Endodermal cell (in vitro differentiated cells): ENCODE measurements around the gene MLYCD. TPM values are rescaled to one million over a fixed set of nuclear protein-coding genes. Genes with fewer than 3 reads are reported as not detected.

Experiments used
- DNase-seq: peaks from one replicate; pipeline ENCODE4 v3.0.0-alpha.2; 2017
- H3K27ac ChIP-seq: 2 replicates; pipeline ENCODE4 v1.5.1; 2013; ENCODE audit warnings: mild to moderate bottlenecking, low read depth, low read length, moderate library complexity
- H3K27me3 ChIP-seq: 2 replicates; pipeline ENCODE4 v1.6.1; 2013; ENCODE audit warnings: mild to moderate bottlenecking, low read length, moderate library complexity; ENCODE audit not compliant: insufficient read depth, control insufficient read depth, poor library complexity, severe bottlenecking
- H3K36me3 ChIP-seq: 2 replicates; pipeline ENCODE4 v1.7.0; 2013; ENCODE audit warnings: mild to moderate bottlenecking, low read length, moderate library complexity; ENCODE audit not compliant: control insufficient read depth, insufficient read depth
- H3K4me1 ChIP-seq: one replicate; pipeline ENCODE4 v1.7.0; 2013; ENCODE audit warnings: low read length; ENCODE audit not compliant: control insufficient read depth, insufficient read depth
- H3K4me3 ChIP-seq: 2 replicates; pipeline ENCODE4 v1.5.1; 2013; ENCODE audit warnings: mild to moderate bottlenecking, low read length, moderate library complexity
- H3K9ac ChIP-seq: 2 replicates; pipeline ENCODE4 v1.6.1; 2013; ENCODE audit warnings: mild to moderate bottlenecking, low read length, moderate library complexity; ENCODE audit not compliant: poor library complexity, severe bottlenecking; ENCODE audit errors: extremely low read depth
- H3K9me3 ChIP-seq: 2 replicates; pipeline ENCODE4 v1.6.1; 2013; ENCODE audit warnings: mild to moderate bottlenecking, low read length, moderate library complexity; ENCODE audit not compliant: control insufficient read depth
- H3K27ac Mint-ChIP-seq: 2 replicates; pipeline ENCODE4 v1.8.0; 2020; ENCODE audit warnings: mixed read lengths
- H3K27me3 Mint-ChIP-seq: 2 replicates; pipeline ENCODE4 v1.8.0; 2021; ENCODE audit warnings: mild to moderate bottlenecking, mixed read lengths; ENCODE audit not compliant: insufficient read depth
- H3K36me3 Mint-ChIP-seq: 2 replicates; pipeline ENCODE4 v1.8.0; 2020; ENCODE audit warnings: low read depth, mixed read lengths
- H3K4me1 Mint-ChIP-seq: 2 replicates; pipeline ENCODE4 v1.8.0; 2020; ENCODE audit warnings: mixed read lengths
- H3K4me3 Mint-ChIP-seq: 2 replicates; pipeline ENCODE4 v1.8.0; 2020; ENCODE audit warnings: mild to moderate bottlenecking, moderate library complexity, mixed read lengths
- H3K9me3 Mint-ChIP-seq: 2 replicates; pipeline ENCODE4 v1.8.0; 2020; ENCODE audit warnings: mild to moderate bottlenecking, mixed read lengths
- WGBS, 2 experiments: methylation state at CpG; one replicate each; pipeline versions ENCODE4 v1.1.5 to v1.1.7; 2013; ENCODE audit warnings: missing lambda C conversion rate in 2 of 2, mixed read lengths in 1 of 2; ENCODE audit not compliant: insufficient coverage in 1 of 2, insufficient read length in 1 of 2; 5-methylcytosine and 5-hydroxymethylcytosine counted together
- total RNA-seq, 2 donors: library from RNA; stranded (reverse); fragmentation: NEBNext Ultra II Directional in 1 of 2; extraction: Animal tissue kit (Norgen Biotek cat#: 25700) in 1 of 2; gene quantifications; 2 replicates in 1 of 2; 3 replicates in 1 of 2; pipeline ENCODE4 v1.2.1, GENCODE V29; 2021
- TF ChIP-seq, protein P1 (sequence below): fragments of 200-600 bp; sonication (generic); conservative IDR thresholded peaks from 2 replicates; pipeline ENCODE4 v1.5.0; 2021; ENCODE audit warnings: antibody characterized with exemption, mild to moderate bottlenecking

The MLYCD gene
- total RNA-seq, 2 donors from 2014 or later = 11.1 to 19.0 TPM

DNA sequence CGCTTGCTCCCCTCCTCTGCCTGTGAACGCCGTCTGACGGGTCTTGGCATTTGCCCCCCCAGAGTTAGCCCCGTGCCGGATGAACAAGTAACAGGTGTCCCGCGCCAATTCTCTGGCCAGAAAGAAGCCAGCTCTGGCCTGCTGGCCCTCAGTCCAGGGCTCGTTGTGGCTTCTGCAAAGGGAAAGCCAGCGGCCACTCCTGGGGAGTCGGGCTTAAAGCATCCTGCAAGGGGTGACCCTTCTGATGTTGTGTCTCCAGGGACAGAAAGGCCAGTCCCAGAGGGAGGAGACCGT, 35.7 kb downstream of the MLYCD start:
- Mint-ChIP-seq H3K4me3 (no peak overlapping the region), H3K9me3 (no peaks in the 10 kb centered on the region), H3K27ac (no peak overlapping the region), H3K4me1 (no peaks in the 10 kb centered on the region), H3K36me3 (peaks cover 11% of the 10 kb centered on the region), H3K27me3 (no peaks in the 10 kb centered on the region)
- Histone ChIP-seq H3K27ac (no peak overlapping the region), H3K36me3 (no peaks in the 10 kb centered on the region), H3K4me3 (no peak overlapping the region), H3K27me3 (no peaks in the 10 kb centered on the region), H3K9me3 (no peaks in the 10 kb centered on the region), H3K4me1 (no peaks in the 10 kb centered on the region), H3K9ac (no peak overlapping the region)
- no peak for DNase-seq
- WGBS, 2 experiments = 85 to 86% methylated on average over 7 to 12 of the region's 12 CpGs
- TF ChIP-seq, protein P1, sequence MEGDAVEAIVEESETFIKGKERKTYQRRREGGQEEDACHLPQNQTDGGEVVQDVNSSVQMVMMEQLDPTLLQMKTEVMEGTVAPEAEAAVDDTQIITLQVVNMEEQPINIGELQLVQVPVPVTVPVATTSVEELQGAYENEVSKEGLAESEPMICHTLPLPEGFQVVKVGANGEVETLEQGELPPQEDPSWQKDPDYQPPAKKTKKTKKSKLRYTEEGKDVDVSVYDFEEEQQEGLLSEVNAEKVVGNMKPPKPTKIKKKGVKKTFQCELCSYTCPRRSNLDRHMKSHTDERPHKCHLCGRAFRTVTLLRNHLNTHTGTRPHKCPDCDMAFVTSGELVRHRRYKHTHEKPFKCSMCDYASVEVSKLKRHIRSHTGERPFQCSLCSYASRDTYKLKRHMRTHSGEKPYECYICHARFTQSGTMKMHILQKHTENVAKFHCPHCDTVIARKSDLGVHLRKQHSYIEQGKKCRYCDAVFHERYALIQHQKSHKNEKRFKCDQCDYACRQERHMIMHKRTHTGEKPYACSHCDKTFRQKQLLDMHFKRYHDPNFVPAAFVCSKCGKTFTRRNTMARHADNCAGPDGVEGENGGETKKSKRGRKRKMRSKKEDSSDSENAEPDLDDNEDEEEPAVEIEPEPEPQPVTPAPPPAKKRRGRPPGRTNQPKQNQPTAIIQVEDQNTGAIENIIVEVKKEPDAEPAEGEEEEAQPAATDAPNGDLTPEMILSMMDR = no peak

DNA sequence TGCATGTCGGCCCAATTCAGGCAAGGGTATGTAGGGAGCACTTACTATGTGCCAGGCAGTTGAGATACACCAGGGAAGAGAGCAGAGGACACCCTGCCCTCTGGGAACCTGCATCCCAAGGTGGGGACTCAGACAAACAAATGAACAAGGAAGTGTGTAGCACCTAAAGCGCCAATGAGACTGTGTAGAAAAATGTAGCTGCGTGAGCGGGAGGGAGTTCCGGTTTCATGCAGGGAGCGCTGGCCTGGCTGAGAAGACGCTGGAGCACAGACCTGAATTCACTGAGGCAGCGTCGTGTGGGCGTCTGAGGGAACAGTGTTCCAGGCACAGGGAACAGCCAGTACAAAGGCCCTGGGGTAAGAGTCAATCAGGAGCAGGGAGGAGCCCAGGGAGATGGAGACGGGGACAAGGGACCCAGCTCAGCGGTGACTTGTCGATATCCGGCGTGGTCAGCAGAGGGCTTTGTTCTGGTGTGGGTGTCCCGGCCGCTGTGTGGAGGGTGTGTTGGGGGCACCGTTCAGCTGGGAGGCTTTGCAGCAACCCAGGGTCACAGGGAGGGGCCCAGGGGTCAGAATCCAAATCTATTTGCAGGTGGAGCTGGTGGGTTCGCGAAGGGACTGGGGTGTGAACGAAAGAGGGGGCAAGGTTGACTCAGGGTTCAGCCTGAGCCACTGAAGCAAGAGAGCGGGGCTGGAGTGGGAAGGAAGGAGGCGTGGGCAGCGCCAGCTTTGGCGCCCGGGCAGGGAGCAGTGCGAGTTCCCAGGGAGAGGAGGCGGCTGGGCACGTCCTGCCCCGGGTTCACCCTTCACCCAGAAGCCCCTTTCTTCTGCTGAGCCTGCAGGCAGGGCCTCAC, 36.3 kb downstream of the MLYCD start:
- H3K4me3 Mint-ChIP-seq = no peak overlapping the region
- no peak overlapping the region for H3K9ac ChIP-seq

DNA sequence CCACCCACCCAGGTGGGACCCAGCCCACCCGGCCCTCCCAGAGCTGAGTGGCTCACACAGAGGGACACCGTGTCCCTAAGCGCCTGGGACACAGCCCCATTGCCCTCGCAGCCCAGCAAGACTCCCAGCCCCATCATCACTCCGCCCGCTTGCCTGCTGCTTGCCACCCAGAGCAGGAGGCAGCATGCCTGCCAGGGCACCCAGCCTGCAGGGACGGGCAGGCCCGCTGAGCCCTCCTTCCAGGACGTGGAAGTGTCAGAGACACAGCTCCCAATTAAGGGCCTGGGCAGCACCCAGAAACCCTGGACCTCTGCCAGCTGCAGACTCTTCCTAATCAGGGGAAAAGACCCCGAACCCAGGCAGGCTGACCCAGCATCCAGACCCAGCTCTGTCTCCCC, 36.9 kb downstream of the MLYCD start:
- TF ChIP-seq, protein P1 = no peak
- 91 to 100% methylated on average over 5 to 10 of the region's 10 CpGs for WGBS, 2 experiments
- no peak overlapping the region for H3K27ac Mint-ChIP-seq
- H3K9ac ChIP-seq = no peak overlapping the region
- H3K4me3 Mint-ChIP-seq = no peak overlapping the region
- H3K36me3 ChIP-seq = no peaks in the 10 kb centered on the region
- H3K36me3 Mint-ChIP-seq = peaks cover 10% of the 10 kb centered on the region
- no peak overlapping the region for H3K27ac ChIP-seq
- H3K4me1 Mint-ChIP-seq = no peaks in the 10 kb centered on the region
- H3K9me3 ChIP-seq = no peaks in the 10 kb centered on the region
- no peaks in the 10 kb centered on the region for H3K27me3 Mint-ChIP-seq
- no peak for DNase-seq
- H3K4me3 ChIP-seq = no peak overlapping the region
- no peaks in the 10 kb centered on the region for H3K4me1 ChIP-seq
- no peaks in the 10 kb centered on the region for H3K27me3 ChIP-seq
- H3K9me3 Mint-ChIP-seq = no peaks in the 10 kb centered on the region

More for the DNA sequence above, 36.3 kb downstream of the MLYCD start:
- 90 to 92% methylated on average over 18 to 30 of the region's 30 CpGs for WGBS, 2 experiments
- Histone ChIP-seq H3K9me3 (no peaks in the 10 kb centered on the region), H3K4me3 (no peak overlapping the region), H3K27ac (no peak overlapping the region), H3K36me3 (no peaks in the 10 kb centered on the region), H3K4me1 (no peaks in the 10 kb centered on the region), H3K27me3 (no peaks in the 10 kb centered on the region)
- H3K27me3 Mint-ChIP-seq = no peaks in the 10 kb centered on the region
- no peak overlapping the region for H3K27ac Mint-ChIP-seq
- no peaks in the 10 kb centered on the region for H3K9me3 Mint-ChIP-seq
- TF ChIP-seq, protein P1 = no peak
- no peaks in the 10 kb centered on the region for H3K4me1 Mint-ChIP-seq
- H3K36me3 Mint-ChIP-seq = peaks cover 10% of the 10 kb centered on the region
- DNase-seq = no peak
